ENCODE results near the gene BCL7A. TPM values are rescaled to one million over a fixed set of nuclear protein-coding genes. Genes with fewer than 3 reads are reported as not detected.
"Not testable (repeated sequence)": the region's sequence is repeated elsewhere in the genome, so short reads cannot be mapped to it uniquely, and the experiment has no call there.

Gene BCL7A
- total and polyA plus RNA-seq, 10 of the 15 experiments (the other 5 are each of a cell fraction or from before 2014, with no cell fraction given), result 0.37 to 17.2 (median 11.7) TPM

DNA sequence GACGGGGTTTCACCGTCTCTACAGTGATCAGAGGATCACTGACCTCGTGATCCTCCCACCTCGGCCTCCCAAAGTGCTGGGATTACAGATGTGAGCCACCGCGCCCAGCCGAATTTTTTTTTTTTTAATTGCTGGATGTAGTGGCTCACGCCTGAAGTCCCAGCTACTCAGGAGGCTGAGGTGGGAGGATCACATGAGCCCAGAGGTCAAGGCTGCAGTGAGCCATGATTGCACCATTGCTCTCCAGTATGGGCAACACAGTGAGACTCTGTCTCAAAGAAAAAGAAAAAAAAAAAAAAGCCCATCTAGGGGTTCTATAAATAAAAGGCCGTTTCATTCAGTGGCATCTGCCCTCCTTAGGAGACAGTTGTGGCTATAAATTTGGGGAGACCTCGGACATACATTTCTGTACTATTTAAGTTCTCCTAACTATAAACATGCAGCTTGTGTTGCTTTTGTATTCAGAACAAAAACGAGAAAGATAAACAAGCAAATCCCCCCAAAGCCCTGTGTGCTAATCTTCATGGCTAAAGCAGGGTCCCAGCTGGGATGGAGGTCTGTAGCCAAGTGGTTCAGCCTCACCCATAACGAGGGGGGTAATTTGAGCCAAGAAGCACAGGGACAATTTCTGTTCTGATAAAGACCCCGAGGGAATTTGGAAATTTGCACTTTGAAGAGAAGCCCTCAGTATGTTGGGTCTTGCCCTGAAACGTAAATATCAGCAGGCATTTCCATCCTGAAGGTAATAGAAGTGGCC, 35.0 kb upstream of the BCL7A start:
- CTCF ChIA-PET, result interaction anchor here (0.7 to 0.8 kb wide), 2 partner anchors 20 to 289 kb away, joined by 3 read pairs; no protein-coding TSS in a partner anchor
- H3K27ac ChIP-seq (ENCODE audit: control insufficient read depth, insufficient read depth), result no peak overlapping the region
- FAIRE-seq, result no peak
- no peaks in the 10 kb centered on the region for H3K36me3 ChIP-seq (ENCODE audit: control insufficient read depth in 2 of 2, insufficient read depth in 2 of 2, low read length in 1 of 2)
- in situ Hi-C loops (cut with MboI) (no loop called here), intact Hi-C loops (cut with micrococcal nuclease; ENCODE audit: unreplicated experiment) (no loop called here)
- H2AFZ ChIP-seq (ENCODE audit: control insufficient read depth, low read depth, low read length), result no peak overlapping the region
- DNase-seq (ENCODE audit: low read depth, low spot score), result no peak
- no TSS peak for BruUV-seq (replicated peaks)
- SMC1A ChIA-PET (ENCODE audit: uncharacterized antibody, unreplicated experiment), result no interaction called here
- TF ChIP-seq SIN3A (IDR thresholded peaks at IDR 0.05; ENCODE audit: low read depth, low read length), result no peak
- no peak for TF ChIP-seq EP300 (IDR thresholded peaks at IDR 0.05; ENCODE audit: borderline replicate concordance in 1 of 2, control insufficient read depth in 1 of 2, low read depth in 2 of 2, low read length in 2 of 2)
- TF ChIP-seq, protein P1, sequence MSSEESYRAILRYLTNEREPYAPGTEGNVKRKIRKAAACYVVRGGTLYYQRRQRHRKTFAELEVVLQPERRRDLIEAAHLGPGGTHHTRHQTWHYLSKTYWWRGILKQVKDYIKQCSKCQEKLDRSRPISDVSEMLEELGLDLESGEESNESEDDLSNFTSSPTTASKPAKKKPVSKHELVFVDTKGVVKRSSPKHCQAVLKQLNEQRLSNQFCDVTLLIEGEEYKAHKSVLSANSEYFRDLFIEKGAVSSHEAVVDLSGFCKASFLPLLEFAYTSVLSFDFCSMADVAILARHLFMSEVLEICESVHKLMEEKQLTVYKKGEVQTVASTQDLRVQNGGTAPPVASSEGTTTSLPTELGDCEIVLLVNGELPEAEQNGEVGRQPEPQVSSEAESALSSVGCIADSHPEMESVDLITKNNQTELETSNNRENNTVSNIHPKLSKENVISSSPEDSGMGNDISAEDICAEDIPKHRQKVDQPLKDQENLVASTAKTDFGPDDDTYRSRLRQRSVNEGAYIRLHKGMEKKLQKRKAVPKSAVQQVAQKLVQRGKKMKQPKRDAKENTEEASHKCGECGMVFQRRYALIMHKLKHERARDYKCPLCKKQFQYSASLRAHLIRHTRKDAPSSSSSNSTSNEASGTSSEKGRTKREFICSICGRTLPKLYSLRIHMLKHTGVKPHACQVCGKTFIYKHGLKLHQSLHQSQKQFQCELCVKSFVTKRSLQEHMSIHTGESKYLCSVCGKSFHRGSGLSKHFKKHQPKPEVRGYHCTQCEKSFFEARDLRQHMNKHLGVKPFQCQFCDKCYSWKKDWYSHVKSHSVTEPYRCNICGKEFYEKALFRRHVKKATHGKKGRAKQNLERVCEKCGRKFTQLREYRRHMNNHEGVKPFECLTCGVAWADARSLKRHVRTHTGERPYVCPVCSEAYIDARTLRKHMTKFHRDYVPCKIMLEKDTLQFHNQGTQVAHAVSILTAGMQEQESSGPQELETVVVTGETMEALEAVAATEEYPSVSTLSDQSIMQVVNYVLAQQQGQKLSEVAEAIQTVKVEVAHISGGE (CRISPR knock-in tag; IDR thresholded peaks at IDR 0.05), result no peak
- no peak for TF ChIP-seq RBBP5 (conservative IDR thresholded peaks at IDR 0.05)
- TF ChIP-seq TCF12 (IDR thresholded peaks at IDR 0.05; ENCODE audit: low read depth, low read length), result no peak
- H3K79me2 ChIP-seq (ENCODE audit: control insufficient read depth, insufficient read depth, low read length), result no peaks in the 10 kb centered on the region
- RAD21 ChIA-PET (ENCODE audit: unreplicated experiment), result no interaction called here
- no peaks in the 10 kb centered on the region for H3K27me3 ChIP-seq (replicated peaks in 1 of 2; ENCODE audit: control insufficient read depth in 2 of 2, insufficient read depth in 2 of 2, low read length in 1 of 2)
- POLR2A ChIA-PET, result interaction anchor here (0.5 kb wide), 1 partner anchor 34 kb away, joined by 4 read pairs; no protein-coding TSS in a partner anchor
- no peak for ATAC-seq
- no peaks in the 10 kb centered on the region for H3K9me3 ChIP-seq (replicated peaks; ENCODE audit: control insufficient read depth, insufficient read depth, low read length)
- WGBS (ENCODE audit: insufficient coverage, insufficient replicate concordance, low lambda C conversion rate, missing lambda C conversion rate), result 64% methylated on average over 14 of the region's 14 CpGs
- H3K4me2 ChIP-seq (ENCODE audit: control insufficient read depth, insufficient read depth), result no peak overlapping the region
- H4K20me1 ChIP-seq (ENCODE audit: control insufficient read depth, insufficient read depth), result no peaks in the 10 kb centered on the region
- H3K4me3 ChIP-seq, result no peak overlapping the region
- peaks cover 28% of the 10 kb centered on the region for H3K4me1 ChIP-seq (ENCODE audit: control insufficient read depth, insufficient read depth, low read length)
- no peak overlapping the region for H3K9ac ChIP-seq (ENCODE audit: control insufficient read depth, insufficient read depth, low read length)

DNA sequence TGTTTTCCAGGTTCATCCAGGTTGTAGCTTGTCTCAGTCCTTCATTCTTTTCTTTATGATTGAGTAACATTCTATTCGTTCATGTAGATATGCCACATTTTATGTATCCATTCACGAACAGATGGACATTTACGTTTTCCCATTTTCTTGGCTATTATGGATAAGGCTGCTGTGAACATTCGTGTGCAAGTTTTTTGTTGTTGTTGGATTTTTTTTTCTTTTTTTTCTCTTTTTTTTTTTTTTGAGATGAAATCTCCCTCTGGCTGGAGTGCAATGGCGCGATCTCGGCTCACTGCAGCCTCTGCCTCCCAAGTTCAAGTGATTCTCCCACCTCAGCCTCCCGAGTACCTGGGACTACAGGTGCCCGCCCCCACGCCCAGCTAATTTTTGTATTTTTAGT, 33.2 kb upstream of the BCL7A start:
- ATAC-seq; H3K4me3 ChIP-seq; H3K79me2 ChIP-seq (ENCODE audit: control insufficient read depth, insufficient read depth, low read length); BruUV-seq (replicated peaks); POLR2A ChIA-PET; in situ Hi-C loops (cut with MboI); RAD21 ChIA-PET (ENCODE audit: unreplicated experiment); H3K4me2 ChIP-seq (ENCODE audit: control insufficient read depth, insufficient read depth); intact Hi-C loops (cut with micrococcal nuclease; ENCODE audit: unreplicated experiment); H3K27me3 ChIP-seq (replicated peaks in 1 of 2; ENCODE audit: control insufficient read depth in 2 of 2, insufficient read depth in 2 of 2, low read length in 1 of 2); H3K9me3 ChIP-seq (replicated peaks; ENCODE audit: control insufficient read depth, insufficient read depth, low read length); H3K36me3 ChIP-seq (ENCODE audit: control insufficient read depth in 2 of 2, insufficient read depth in 2 of 2, low read length in 1 of 2); H2AFZ ChIP-seq (ENCODE audit: control insufficient read depth, low read depth, low read length); FAIRE-seq; H3K27ac ChIP-seq (ENCODE audit: control insufficient read depth, insufficient read depth); H3K9ac ChIP-seq (ENCODE audit: control insufficient read depth, insufficient read depth, low read length); DNase-seq (ENCODE audit: low read depth, low spot score); H4K20me1 ChIP-seq (ENCODE audit: control insufficient read depth, insufficient read depth): not testable (repeated sequence)
- peaks cover 27% of the 10 kb centered on the region for H3K4me1 ChIP-seq (ENCODE audit: control insufficient read depth, insufficient read depth, low read length)
- ChIA-PET SMC1A (ENCODE audit: uncharacterized antibody, unreplicated experiment) (interaction anchor here (0.9 kb wide), 1 partner anchor 9 kb away, joined by 3 read pairs; no protein-coding TSS in a partner anchor), CTCF (interaction anchor here (0.7 kb wide), 2 partner anchors 36 to 173 kb away, joined by 3 to 4 read pairs; no protein-coding TSS in a partner anchor)
- 79% methylated on average over 7 of the region's 10 CpGs for WGBS (ENCODE audit: insufficient coverage, insufficient replicate concordance, low lambda C conversion rate, missing lambda C conversion rate)

Data from GM12878 (cell line).